Activated CD8-positive, alpha-beta memory T cell treated with anti-CD3 and anti-CD28 coated beads for 36 hours (primary cell): Measurements from ENCODE around the gene OR2M7. TPM values are rescaled to one million over a fixed set of nuclear protein-coding genes. Genes with fewer than 3 reads are reported as not detected.
"Not testable (repeated sequence)": the region's sequence is repeated elsewhere in the genome, so short reads cannot be mapped to it uniquely, and the experiment has no call there.

Experiments
- CTCF ChIA-PET: fragments of 350-600 bp; sonication (Branson Sonifier 250); formaldehyde crosslinking; loops from one replicate; lab custom pipeline; 2021; ENCODE audit warnings: antibody characterized with exemption; lab: Charles Lee
- POLR2A ChIA-PET: fragments of 350-600 bp; sonication (Branson Sonifier 250); formaldehyde crosslinking; loops from one replicate; lab custom pipeline; 2021; ENCODE audit warnings: antibody characterized with exemption; lab: Charles Lee
- total RNA-seq, 2 experiments: library from RNA; stranded (reverse); gene quantifications; one replicate each; pipeline ENCODE4 v1.2.3, GENCODE V29; 2021

The OR2M7 gene
- not detected for total RNA-seq

GRCh38 chr1:248324468-248324867 is at the start of gene OR2M7:
Gene OR2M7 (minus strand): TSS chr1:248324568. CDS start chr1:248324568, 0 bp downstream.
- ChIA-PET POLR2A (no interaction called here), CTCF (no interaction called here)

GRCh38 chr1:248373761-248374160 is 49.4 kb upstream of the OR2M7 start:
- CTCF ChIA-PET: no interaction called here
- POLR2A ChIA-PET: no interaction called here

GRCh38 chr1:248372394-248372793 is 48.0 kb upstream of the OR2M7 start:
- POLR2A ChIA-PET: no interaction called here
- CTCF ChIA-PET: no interaction called here

- POLR2A ChIA-PET: no interaction called here
Observed at GRCh38 chr1:248366609-248367008, 42.2 kb upstream of the OR2M7 start.

GRCh38 chr1:248361121-248361715 is 36.9 kb upstream of the OR2M7 start, which contains the start of gene OR2T4:
Gene OR2T4 (plus strand): TSS chr1:248361665. CDS start chr1:248361665, 0 bp downstream.
- POLR2A ChIA-PET: no interaction called here
- CTCF ChIA-PET: no interaction called here

More at GRCh38 chr1:248366609-248367008, 42.2 kb upstream of the OR2M7 start:
- CTCF ChIA-PET: no interaction called here

- ChIA-PET CTCF (no interaction called here), POLR2A (no interaction called here)
Observed at GRCh38 chr1:248359415-248359814, 35.0 kb upstream of the OR2M7 start.

GRCh38 chr1:248348475-248348874 is 24.1 kb upstream of the OR2M7 start, which contains the start of gene OR14C36:
Gene OR14C36 (plus strand): TSS chr1:248348775. CDS start chr1:248348775, 0 bp downstream.
- ChIA-PET CTCF (no interaction called here), POLR2A (no interaction called here)

- ChIA-PET POLR2A (no interaction called here), CTCF (no interaction called here)
Observed at GRCh38 chr1:248343451-248343850, 19.1 kb upstream of the OR2M7 start.

- ChIA-PET CTCF (no interaction called here), POLR2A (no interaction called here)
Observed at GRCh38 chr1:248316796-248317195, 7.6 kb downstream of the OR2M7 start.

GRCh38 chr1:248306740-248307139 is 17.6 kb downstream of the OR2M7 start:
- POLR2A ChIA-PET, CTCF ChIA-PET: not testable (repeated sequence)

GRCh38 chr1:248306103-248306502 is 18.3 kb downstream of the OR2M7 start:
- ChIA-PET POLR2A (no interaction called here), CTCF (no interaction called here)

- POLR2A ChIA-PET, CTCF ChIA-PET: not testable (repeated sequence)
Observed at GRCh38 chr1:248305672-248306071, 18.7 kb downstream of the OR2M7 start.

- ChIA-PET POLR2A (no interaction called here), CTCF (no interaction called here)
Observed at GRCh38 chr1:248303324-248303723, 21.0 kb downstream of the OR2M7 start, which contains the start of gene OR2T12. Gene OR2T12 (minus strand): TSS chr1:248303424. CDS start chr1:248295578, 7,846 bp downstream.

GRCh38 chr1:248288391-248288790 is 36.0 kb downstream of the OR2M7 start:
- POLR2A ChIA-PET: no interaction called here

GRCh38 chr1:248277876-248278275 is 46.5 kb downstream of the OR2M7 start, which contains the start of gene OR2T33:
Gene OR2T33 (minus strand): TSS chr1:248277976. CDS start chr1:248273814, 4,162 bp downstream.
- CTCF ChIA-PET: no interaction called here

More at GRCh38 chr1:248288391-248288790, 36.0 kb downstream of the OR2M7 start:
- CTCF ChIA-PET: no interaction called here

More at GRCh38 chr1:248277876-248278275, 46.5 kb downstream of the OR2M7 start, which contains the start of gene OR2T33:
- POLR2A ChIA-PET: no interaction called here

Other genes starting within 250 kb of the OR2M7 start
- not detected for gene OR2L13, start 229.4 kb downstream of the OR2M7 start, total RNA-seq
- gene OR2M5, start 179.4 kb downstream of the OR2M7 start, total RNA-seq: not detected
- gene OR2M2, start 149.7 kb downstream of the OR2M7 start, total RNA-seq: not detected
- not detected for gene OR2M3, start 127.3 kb downstream of the OR2M7 start, total RNA-seq
- not detected for gene OR2M4, start 93.2 kb downstream of the OR2M7 start, total RNA-seq
- not detected for gene OR2T33, start 46.6 kb downstream of the OR2M7 start, total RNA-seq
- gene OR2T12, start 21.1 kb downstream of the OR2M7 start, total RNA-seq: not detected
- gene OR14C36, start 24.2 kb upstream of the OR2M7 start, total RNA-seq: not detected
- gene OR2T4, start 37.1 kb upstream of the OR2M7 start, total RNA-seq: not detected
- gene OR2T6, start 51.2 kb upstream of the OR2M7 start, total RNA-seq: not detected
- not detected for gene OR2T1, start 78.5 kb upstream of the OR2M7 start, total RNA-seq
- gene OR2T2, start 121.1 kb upstream of the OR2M7 start, total RNA-seq: not detected
- gene OR2T3, start 148.8 kb upstream of the OR2M7 start, total RNA-seq: not detected
- not detected for gene OR2T5, start 164.0 kb upstream of the OR2M7 start, total RNA-seq
- gene OR2G6, start 183.5 kb upstream of the OR2M7 start, total RNA-seq: not detected
- not detected for gene OR2T29, start 238.2 kb upstream of the OR2M7 start, total RNA-seq